ENCODE data around the gene TENM4.

TENM4 gene

GRCh38 chr11:79087961-79088318 lies 352.9 kb downstream of the TENM4 start:
- H3K36me3 ChIP-seq (ENCODE audit: control insufficient read depth in 1 of 2, insufficient read depth in 2 of 2, low read length in 2 of 2), result no peaks in the 10 kb centered on the region
- H3K27me3 ChIP-seq (ENCODE audit: low read depth, low read length), result no peaks in the 10 kb centered on the region
- no peak overlapping the region for H3K4me3 ChIP-seq (ENCODE audit: low read depth in 1 of 2, low read length in 2 of 2)
- H3K4me1 ChIP-seq (ENCODE audit: control insufficient read depth in 1 of 2, insufficient read depth in 2 of 2, low read length in 2 of 2), result peaks cover 0 to 27% of the 10 kb centered on the region in 2 donors
- no peaks in the 10 kb centered on the region for H3K9me3 ChIP-seq (ENCODE audit: control insufficient read depth in 1 of 2, low read length in 2 of 2)
- H3K27ac ChIP-seq (ENCODE audit: low read length), result no peak overlapping the region

- Histone ChIP-seq H3K9me3 (ENCODE audit: control insufficient read depth in 1 of 2, low read length in 2 of 2) (no peaks in the 10 kb centered on the region), H3K4me1 (ENCODE audit: control insufficient read depth in 1 of 2, insufficient read depth in 2 of 2, low read length in 2 of 2) (peaks cover 0 to 27% of the 10 kb centered on the region in 2 donors), H3K27ac (ENCODE audit: low read length) (no peak overlapping the region), H3K4me3 (ENCODE audit: low read depth in 1 of 2, low read length in 2 of 2) (no peak overlapping the region), H3K27me3 (ENCODE audit: low read depth, low read length) (no peaks in the 10 kb centered on the region), H3K36me3 (ENCODE audit: control insufficient read depth in 1 of 2, insufficient read depth in 2 of 2, low read length in 2 of 2) (no peaks in the 10 kb centered on the region)
These were observed 353.4 kb downstream of the TENM4 start for GRCh38 chr11:79087238-79087960.

- Histone ChIP-seq H3K4me3 (ENCODE audit: low read depth in 1 of 2, low read length in 2 of 2) (no peak overlapping the region), H3K4me1 (ENCODE audit: control insufficient read depth in 1 of 2, insufficient read depth in 2 of 2, low read length in 2 of 2) (peaks cover 0 to 22% of the 10 kb centered on the region in 2 donors), H3K9me3 (ENCODE audit: control insufficient read depth in 1 of 2, low read length in 2 of 2) (no peaks in the 10 kb centered on the region), H3K27me3 (ENCODE audit: low read depth, low read length) (no peaks in the 10 kb centered on the region), H3K36me3 (ENCODE audit: control insufficient read depth in 1 of 2, insufficient read depth in 2 of 2, low read length in 2 of 2) (no peaks in the 10 kb centered on the region), H3K27ac (ENCODE audit: low read length) (no peak overlapping the region)
These were observed 354.8 kb downstream of the TENM4 start for GRCh38 chr11:79086056-79086455.

GRCh38 chr11:79084382-79084781 lies 356.4 kb downstream of the TENM4 start:
- Histone ChIP-seq H3K36me3 (ENCODE audit: control insufficient read depth in 1 of 2, insufficient read depth in 2 of 2, low read length in 2 of 2) (no peaks in the 10 kb centered on the region), H3K4me3 (ENCODE audit: low read depth in 1 of 2, low read length in 2 of 2) (no peak overlapping the region), H3K27ac (ENCODE audit: low read length) (no peak overlapping the region), H3K4me1 (ENCODE audit: control insufficient read depth in 1 of 2, insufficient read depth in 2 of 2, low read length in 2 of 2) (peaks cover 0 to 18% of the 10 kb centered on the region in 2 donors), H3K9me3 (ENCODE audit: control insufficient read depth in 1 of 2, low read length in 2 of 2) (no peaks in the 10 kb centered on the region), H3K27me3 (ENCODE audit: low read depth, low read length) (no peaks in the 10 kb centered on the region)

- Histone ChIP-seq H3K4me1 (ENCODE audit: control insufficient read depth in 1 of 2, insufficient read depth in 2 of 2, low read length in 2 of 2) (peaks cover 0 to 18% of the 10 kb centered on the region in 2 donors), H3K27me3 (ENCODE audit: low read depth, low read length) (no peaks in the 10 kb centered on the region), H3K27ac (ENCODE audit: low read length) (no peak overlapping the region)
These were observed 357.5 kb downstream of the TENM4 start for GRCh38 chr11:79083352-79083751.

GRCh38 chr11:79082907-79083306 lies 357.9 kb downstream of the TENM4 start:
- Histone ChIP-seq H3K4me1 (ENCODE audit: control insufficient read depth in 1 of 2, insufficient read depth in 2 of 2, low read length in 2 of 2) (peaks cover 0 to 14% of the 10 kb centered on the region in 2 donors), H3K4me3 (ENCODE audit: low read depth in 1 of 2, low read length in 2 of 2) (no peak overlapping the region), H3K36me3 (ENCODE audit: control insufficient read depth in 1 of 2, insufficient read depth in 2 of 2, low read length in 2 of 2) (no peaks in the 10 kb centered on the region), H3K27ac (ENCODE audit: low read length) (no peak overlapping the region), H3K27me3 (ENCODE audit: low read depth, low read length) (no peaks in the 10 kb centered on the region), H3K9me3 (ENCODE audit: control insufficient read depth in 1 of 2, low read length in 2 of 2) (no peaks in the 10 kb centered on the region)

More at GRCh38 chr11:79083352-79083751, 357.5 kb downstream of the TENM4 start:
- Histone ChIP-seq H3K4me3 (ENCODE audit: low read depth in 1 of 2, low read length in 2 of 2) (no peak overlapping the region), H3K9me3 (ENCODE audit: control insufficient read depth in 1 of 2, low read length in 2 of 2) (no peaks in the 10 kb centered on the region), H3K36me3 (ENCODE audit: control insufficient read depth in 1 of 2, insufficient read depth in 2 of 2, low read length in 2 of 2) (no peaks in the 10 kb centered on the region)

GRCh38 chr11:79082280-79082679 lies 358.6 kb downstream of the TENM4 start:
- Histone ChIP-seq H3K27ac (ENCODE audit: low read length) (no peak overlapping the region), H3K4me1 (ENCODE audit: control insufficient read depth in 1 of 2, insufficient read depth in 2 of 2, low read length in 2 of 2) (peaks cover 0 to 12% of the 10 kb centered on the region in 2 donors), H3K4me3 (ENCODE audit: low read depth in 1 of 2, low read length in 2 of 2) (no peak overlapping the region), H3K9me3 (ENCODE audit: control insufficient read depth in 1 of 2, low read length in 2 of 2) (no peaks in the 10 kb centered on the region), H3K27me3 (ENCODE audit: low read depth, low read length) (no peaks in the 10 kb centered on the region), H3K36me3 (ENCODE audit: control insufficient read depth in 1 of 2, insufficient read depth in 2 of 2, low read length in 2 of 2) (no peaks in the 10 kb centered on the region)

GRCh38 chr11:79081471-79082031 lies 359.3 kb downstream of the TENM4 start:
- no peak overlapping the region for H3K4me3 ChIP-seq (ENCODE audit: low read depth in 1 of 2, low read length in 2 of 2)
- H3K36me3 ChIP-seq (ENCODE audit: control insufficient read depth in 1 of 2, insufficient read depth in 2 of 2, low read length in 2 of 2), result no peaks in the 10 kb centered on the region
- peaks cover 0 to 9% of the 10 kb centered on the region in 2 donors for H3K4me1 ChIP-seq (ENCODE audit: control insufficient read depth in 1 of 2, insufficient read depth in 2 of 2, low read length in 2 of 2)

GRCh38 chr11:79080551-79080950 lies 360.3 kb downstream of the TENM4 start:
- Histone ChIP-seq H3K4me1 (ENCODE audit: control insufficient read depth in 1 of 2, insufficient read depth in 2 of 2, low read length in 2 of 2) (peaks cover 0 to 9% of the 10 kb centered on the region in 2 donors), H3K9me3 (ENCODE audit: control insufficient read depth in 1 of 2, low read length in 2 of 2) (no peaks in the 10 kb centered on the region), H3K4me3 (ENCODE audit: low read depth in 1 of 2, low read length in 2 of 2) (no peak overlapping the region), H3K27me3 (ENCODE audit: low read depth, low read length) (no peaks in the 10 kb centered on the region), H3K36me3 (ENCODE audit: control insufficient read depth in 1 of 2, insufficient read depth in 2 of 2, low read length in 2 of 2) (no peaks in the 10 kb centered on the region), H3K27ac (ENCODE audit: low read length) (no peak overlapping the region)

More at GRCh38 chr11:79081471-79082031, 359.3 kb downstream of the TENM4 start:
- no peaks in the 10 kb centered on the region for H3K9me3 ChIP-seq (ENCODE audit: control insufficient read depth in 1 of 2, low read length in 2 of 2)
- H3K27ac ChIP-seq (ENCODE audit: low read length), result no peak overlapping the region
- no peaks in the 10 kb centered on the region for H3K27me3 ChIP-seq (ENCODE audit: low read depth, low read length)

GRCh38 chr11:79078999-79079398 lies 361.8 kb downstream of the TENM4 start:
- no peak overlapping the region for H3K27ac ChIP-seq (ENCODE audit: low read length)
- H3K4me1 ChIP-seq (ENCODE audit: control insufficient read depth in 1 of 2, insufficient read depth in 2 of 2, low read length in 2 of 2), result peaks cover 0 to 9% of the 10 kb centered on the region in 2 donors
- no peak overlapping the region for H3K4me3 ChIP-seq (ENCODE audit: low read depth in 1 of 2, low read length in 2 of 2)
- no peaks in the 10 kb centered on the region for H3K27me3 ChIP-seq (ENCODE audit: low read depth, low read length)
- H3K36me3 ChIP-seq (ENCODE audit: control insufficient read depth in 1 of 2, insufficient read depth in 2 of 2, low read length in 2 of 2), result no peaks in the 10 kb centered on the region
- no peaks in the 10 kb centered on the region for H3K9me3 ChIP-seq (ENCODE audit: control insufficient read depth in 1 of 2, low read length in 2 of 2)

- H3K4me3 ChIP-seq (ENCODE audit: low read depth in 1 of 2, low read length in 2 of 2), result no peak overlapping the region
- H3K27ac ChIP-seq (ENCODE audit: low read length), result no peak overlapping the region
- H3K9me3 ChIP-seq (ENCODE audit: control insufficient read depth in 1 of 2, low read length in 2 of 2), result no peaks in the 10 kb centered on the region
- H3K27me3 ChIP-seq (ENCODE audit: low read depth, low read length), result no peaks in the 10 kb centered on the region
- no peaks in the 10 kb centered on the region for H3K36me3 ChIP-seq (ENCODE audit: control insufficient read depth in 1 of 2, insufficient read depth in 2 of 2, low read length in 2 of 2)
- peaks cover 0 to 9% of the 10 kb centered on the region in 2 donors for H3K4me1 ChIP-seq (ENCODE audit: control insufficient read depth in 1 of 2, insufficient read depth in 2 of 2, low read length in 2 of 2)
These were observed 362.4 kb downstream of the TENM4 start for GRCh38 chr11:79078456-79078855.

All from muscle layer of duodenum (tissue), 2 donors.